GM21619 (cell line): ENCODE measurements around the gene CMSS1.

Source experiments
- ATAC-seq: cut with Tn5 transposase; IDR thresholded peaks from one replicate; pipeline ENCODE4 v1.9.1; 2021; ENCODE audit not compliant: unreplicated experiment

Gene CMSS1

DNA sequence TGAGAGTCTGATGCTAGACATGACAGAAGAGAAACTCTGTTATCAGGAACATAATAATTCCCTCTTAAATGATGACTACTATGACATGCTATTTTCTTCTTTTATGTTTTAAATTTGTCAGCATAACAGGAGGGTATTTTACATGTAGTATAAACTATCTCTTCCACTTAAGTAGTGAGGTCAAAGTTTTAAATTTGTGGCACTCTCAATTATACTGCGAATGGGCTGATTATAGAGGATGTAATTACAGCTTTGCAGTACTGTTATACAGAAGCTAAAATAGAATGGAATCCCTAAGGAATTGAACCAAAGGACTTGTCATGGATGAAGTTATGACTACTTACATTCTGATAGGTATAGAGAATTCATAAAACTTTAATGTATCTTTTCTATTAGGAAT, 34.3 kb downstream of the CMSS1 start:
- ATAC-seq = no peak

DNA sequence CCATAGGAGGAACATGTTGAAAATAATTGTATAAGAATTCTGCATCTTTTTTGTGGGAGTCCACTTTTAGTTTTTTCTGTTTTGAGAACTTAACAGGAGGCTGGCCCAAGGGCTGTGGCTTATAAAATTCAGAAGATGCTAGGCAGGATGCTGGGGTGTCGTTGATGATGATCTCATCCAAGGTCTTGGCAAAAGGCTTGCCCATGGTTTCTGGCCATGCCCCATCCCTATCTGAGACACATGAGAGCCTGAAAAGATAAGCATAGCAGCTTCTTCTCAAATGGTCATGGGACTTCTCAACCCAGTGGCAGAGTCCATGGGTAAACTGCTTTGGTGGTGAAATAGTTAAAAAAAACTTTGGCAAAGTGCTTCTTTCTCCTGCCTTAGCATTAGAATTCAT, 35.2 kb downstream of the CMSS1 start:
- ATAC-seq = no peak

DNA sequence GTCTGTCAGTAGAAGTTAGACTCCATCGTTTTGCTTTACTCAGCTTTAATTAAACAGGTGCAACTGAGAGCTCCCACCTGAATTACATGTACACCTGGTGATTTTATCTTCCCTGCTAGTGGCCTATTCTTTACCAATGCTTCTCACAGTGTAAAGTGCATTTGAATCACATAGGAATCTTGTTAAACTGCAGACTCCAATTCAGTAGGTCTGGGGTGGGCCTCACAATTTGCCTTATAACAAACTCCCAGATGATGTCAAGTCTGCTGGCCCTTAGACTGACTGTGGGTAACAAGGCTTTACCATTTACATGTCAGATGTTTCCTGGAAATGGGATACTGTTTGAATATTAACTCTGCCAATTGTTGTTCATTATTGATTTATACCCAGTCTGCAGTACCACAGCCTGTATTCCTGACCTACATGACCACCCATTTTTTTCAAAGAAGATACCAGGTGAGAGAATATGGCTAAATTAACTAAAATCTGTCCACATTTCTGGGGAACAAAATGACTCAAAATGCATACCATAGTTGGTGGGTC, 37.2 kb downstream of the CMSS1 start:
- ATAC-seq = no peak

DNA sequence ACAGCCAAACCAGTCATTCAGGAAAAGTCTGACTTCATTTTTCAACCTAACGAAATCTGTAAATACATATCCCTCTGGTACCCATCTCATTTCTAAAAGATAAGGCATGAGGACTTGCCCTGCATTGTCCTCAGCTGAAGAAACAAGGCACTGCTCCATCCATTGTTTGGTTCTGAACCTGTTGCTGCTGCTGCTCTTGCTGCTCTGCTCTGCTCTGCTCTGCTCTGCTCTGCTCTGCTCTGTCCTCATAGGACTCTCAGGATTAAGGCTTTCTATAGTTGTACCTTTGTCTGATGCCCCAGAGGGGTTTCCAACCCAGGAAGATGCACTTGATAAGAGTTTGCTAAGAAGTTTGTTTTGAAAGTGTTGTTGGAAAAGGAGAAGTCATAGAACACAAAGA, 38.2 kb downstream of the CMSS1 start:
- ATAC-seq = no peak

DNA sequence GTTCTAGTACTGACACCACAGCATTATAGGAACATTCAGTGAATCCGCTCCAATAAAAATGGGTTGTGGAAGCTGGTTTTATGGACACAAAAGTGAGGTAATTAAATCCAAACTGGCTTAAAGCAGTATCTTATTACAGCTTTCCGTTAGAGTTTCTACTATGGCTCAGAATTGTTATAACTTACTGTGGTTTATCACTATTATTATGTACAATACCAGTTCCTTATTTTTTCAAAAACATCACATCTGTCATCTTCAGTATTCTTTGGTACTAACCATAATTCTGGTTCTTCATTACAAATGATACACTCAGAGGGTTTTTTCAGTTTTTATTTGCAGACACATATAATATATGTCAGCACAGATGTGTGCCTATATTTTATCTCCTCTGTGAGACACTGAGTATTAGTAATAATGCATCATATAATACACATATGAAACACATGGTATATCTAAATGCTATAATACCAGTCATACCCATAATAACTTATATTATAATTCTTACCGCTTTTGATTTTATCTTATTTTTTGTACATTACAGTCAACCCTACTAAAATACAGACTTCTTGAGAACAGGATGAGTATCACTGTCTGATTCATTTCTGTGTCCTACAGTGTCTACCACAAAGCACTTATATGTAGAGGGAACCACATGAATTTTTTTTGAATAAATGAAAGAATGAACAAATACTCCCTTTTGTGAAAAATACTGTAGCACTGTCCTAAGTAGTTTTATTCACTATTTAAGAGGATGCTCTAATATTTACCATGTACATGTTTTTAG, 39.0 kb downstream of the CMSS1 start:
- no peak for ATAC-seq

DNA sequence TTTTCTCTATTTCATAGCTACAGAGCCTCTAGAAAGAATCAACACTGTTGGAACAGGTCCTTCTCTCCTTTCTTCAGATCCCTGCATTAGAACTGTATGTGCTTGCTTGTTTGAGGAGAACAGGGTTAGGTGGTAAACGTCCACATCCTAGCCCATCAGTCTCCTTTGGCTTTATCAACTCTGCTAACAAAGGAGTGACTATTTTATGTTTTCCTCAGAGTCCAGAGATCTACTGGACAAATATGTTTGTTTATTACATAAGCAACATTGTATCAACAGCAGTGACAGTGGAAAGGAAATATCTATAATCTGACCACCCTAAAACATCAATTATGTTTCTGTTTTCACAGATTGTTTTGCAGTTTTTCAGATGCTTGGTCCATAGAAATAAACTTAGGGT, 39.6 kb downstream of the CMSS1 start:
- ATAC-seq = no peak

DNA sequence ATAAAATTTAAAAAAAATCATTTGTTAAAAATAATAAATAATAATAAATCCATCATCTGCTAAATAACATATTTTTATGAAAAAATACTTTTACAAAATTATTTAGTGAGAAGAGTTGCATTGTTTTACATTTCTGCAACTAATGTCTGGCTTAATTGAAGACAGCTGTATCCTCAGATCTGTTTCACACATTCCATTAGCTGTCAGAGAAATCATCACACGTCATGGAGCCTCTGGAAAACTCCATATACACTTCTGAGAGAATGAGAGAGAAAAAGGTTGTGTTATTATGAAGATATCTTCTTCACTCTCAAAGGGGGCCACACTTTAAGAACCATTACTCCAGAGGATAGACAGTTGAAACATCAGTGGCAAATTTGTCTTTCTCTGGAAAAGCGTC, 40.8 kb downstream of the CMSS1 start:
- no peak for ATAC-seq

DNA sequence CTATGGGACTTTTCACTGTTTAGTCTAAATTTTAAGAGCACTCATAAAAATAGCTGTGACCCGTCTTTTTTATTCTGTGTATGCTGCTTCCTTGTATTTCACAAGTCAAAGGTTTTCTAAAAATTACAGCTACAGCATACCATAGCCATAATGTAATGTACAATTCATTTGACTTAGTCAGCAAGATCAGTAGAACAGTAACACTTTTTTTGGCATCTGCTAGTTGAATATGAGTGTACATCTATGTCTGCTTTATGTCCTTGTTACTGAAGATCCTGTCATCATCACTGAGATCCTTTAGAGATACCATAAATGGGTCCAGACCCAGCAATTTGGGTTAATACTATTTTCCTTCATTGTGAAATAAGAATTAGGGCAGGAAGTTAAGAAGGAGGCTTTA, 42.2 kb downstream of the CMSS1 start:
- no peak for ATAC-seq

DNA sequence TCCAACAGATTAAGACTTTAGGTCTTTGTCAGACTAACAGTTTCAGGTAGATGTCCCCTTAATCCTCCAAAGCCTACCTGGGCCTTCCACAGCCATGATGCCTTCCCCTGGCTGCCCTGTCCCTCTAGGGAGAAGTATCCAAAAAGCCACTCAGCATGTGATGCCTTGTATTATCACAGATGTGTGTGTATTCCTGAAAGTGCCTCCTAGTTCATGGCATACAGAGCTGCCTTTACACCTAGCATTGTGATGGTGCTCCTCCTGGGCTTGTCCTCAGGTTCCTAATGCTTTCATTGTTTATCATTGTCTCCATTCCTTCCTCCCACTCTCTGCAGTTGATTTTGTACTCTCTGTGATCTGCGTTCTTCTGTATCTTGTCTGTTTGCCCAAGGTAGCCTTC, 43.6 kb downstream of the CMSS1 start:
- no peak for ATAC-seq

DNA sequence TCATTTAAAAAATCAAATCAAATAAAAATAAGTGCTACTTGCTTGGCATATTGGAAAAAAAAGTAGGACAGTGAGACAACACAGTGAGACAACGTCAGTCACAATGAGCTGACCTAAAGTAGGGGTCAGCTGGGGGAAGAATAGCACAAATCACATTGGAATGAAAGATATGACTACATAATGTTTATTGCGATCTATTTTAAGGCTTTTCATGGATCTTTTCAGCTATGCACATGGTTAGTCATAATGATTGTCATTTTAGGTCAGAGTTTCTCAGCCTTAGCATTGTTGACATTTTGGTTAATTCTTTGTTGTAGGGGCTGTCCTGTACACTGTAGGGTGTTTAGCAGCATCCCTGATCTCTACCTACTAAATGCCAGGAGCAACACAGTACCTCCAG, 44.5 kb downstream of the CMSS1 start:
- no peak for ATAC-seq

DNA sequence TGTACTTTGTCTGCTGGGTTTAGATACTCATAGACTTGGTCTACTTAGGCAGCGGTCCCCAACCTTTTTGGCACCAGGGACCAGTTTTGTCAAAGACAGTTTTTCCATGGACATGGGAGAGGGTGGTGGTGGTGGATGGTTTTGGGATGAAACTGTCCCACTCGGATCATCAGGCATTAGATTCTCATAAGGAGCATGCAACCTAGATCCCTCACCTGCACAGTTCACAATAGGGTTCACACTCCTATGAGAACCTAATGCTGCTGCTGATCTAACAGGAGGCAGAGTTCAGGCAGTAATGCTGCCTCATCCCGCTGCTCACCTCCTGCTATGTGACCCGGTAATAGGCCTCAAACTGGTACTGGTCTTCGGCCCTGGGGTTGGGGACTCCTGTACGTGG, 45.3 kb downstream of the CMSS1 start:
- no peak for ATAC-seq

DNA sequence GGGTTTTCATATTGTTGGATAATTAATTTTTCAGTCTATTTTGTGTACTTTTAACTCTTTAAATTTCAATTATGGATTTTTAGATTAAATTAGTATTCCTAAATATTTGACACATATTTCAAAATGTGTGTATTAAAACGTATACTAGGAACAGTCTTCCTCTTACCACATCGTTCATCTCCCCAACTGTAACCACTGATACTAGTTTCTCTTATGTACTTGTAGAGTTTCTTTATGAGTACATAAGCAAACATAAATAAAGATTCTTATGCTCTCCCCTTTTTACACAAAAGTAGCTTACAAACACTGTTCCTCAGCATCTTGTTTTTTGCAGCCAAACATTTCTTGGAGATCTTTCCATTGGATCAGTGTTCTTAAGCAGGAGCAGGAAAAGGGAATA, 45.9 kb downstream of the CMSS1 start:
- no peak for ATAC-seq

DNA sequence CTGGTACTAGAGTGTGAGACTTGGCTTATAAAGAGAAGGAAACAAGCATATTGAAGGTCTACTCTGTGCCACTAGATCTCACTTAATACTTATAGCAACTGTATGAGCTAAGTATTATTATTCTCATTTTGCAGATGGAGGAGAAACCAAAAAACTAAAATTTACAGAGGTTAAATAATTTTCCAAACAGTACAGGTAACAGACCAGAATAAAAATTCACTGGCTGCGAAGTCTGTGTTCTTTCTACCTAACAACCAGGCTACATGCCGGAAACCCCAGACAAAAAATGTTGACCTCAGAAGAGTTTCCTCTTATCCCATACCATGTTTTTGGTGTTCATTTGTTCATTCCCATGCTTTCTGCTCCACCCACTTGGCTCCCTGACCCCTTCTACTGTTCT, 46.6 kb downstream of the CMSS1 start:
- no peak for ATAC-seq

DNA sequence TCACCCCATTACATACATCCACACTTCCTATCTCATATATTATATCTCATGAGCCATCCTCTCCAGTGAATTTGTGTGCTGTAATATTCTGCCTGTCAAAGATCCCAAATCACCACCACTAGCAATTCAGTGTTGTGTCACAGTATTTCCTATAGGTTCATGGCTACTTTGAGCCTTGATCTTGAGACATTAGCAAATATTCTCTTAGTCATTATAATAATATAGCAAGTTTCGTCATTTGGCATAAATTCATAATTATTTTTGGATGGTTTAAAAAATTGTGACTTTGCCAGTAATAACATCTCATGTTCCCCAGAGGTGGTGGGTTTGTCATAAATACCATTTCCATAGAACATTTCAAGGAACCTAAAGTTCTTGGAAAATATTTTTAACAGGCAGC, 47.7 kb downstream of the CMSS1 start:
- ATAC-seq = no peak

DNA sequence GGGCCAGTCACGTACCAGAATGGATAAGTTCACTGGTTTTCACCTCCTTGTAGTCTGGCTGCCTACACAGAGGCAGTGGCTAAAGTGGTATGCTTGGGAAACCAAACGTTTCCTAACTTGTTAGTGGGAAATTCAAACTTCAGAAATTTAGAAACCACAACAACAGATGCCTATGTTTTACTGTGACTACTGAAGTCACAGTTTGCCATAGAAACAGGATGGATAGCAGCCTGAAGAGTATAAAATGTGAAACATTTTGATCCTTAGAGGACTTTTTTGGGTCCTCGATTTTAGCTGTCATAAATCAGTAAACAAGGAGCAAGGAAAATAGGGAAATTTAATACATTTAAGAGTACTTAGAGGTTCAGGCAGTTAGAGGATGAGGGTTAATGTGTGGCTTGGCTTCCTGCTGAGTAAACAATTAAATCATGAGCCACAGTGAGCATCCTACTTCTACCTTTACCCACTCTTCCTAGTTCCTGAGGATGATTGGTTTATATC, 48.6 kb downstream of the CMSS1 start:
- ATAC-seq = peak; percentile 35

DNA sequence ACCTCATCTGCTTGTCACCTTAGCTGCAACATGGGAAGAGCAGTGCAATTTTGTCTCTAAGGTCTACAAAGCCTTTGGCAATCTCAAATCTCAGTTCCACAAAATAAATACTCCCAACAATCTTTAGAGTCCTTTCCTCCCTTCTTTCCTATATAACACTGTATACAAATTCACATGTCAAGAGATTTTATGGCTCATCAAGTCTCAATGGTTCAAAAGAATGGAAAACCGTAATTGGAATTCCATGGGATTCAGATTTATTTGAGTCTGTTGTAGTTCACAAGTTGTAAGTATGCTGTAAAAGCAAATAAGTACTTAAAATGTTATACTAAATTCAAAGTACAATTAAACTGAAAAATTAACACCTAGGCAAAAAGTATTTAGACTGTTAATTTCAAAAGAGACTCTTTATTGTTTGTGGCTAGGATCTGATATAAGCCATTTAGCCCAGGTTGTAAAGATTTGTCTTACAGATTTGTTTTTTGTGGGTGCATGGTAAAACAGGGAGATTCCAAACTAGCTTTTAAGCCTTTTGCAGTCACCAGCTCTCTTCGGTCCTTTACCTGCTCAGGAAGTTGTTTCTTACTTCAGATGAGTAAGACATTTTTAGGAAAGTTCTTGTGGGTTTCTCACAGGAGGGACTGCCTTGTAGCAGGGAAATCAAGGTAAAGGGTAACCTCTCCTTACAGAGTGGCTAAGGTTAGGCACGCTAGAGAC, 50.1 kb downstream of the CMSS1 start:
- ATAC-seq = no peak

DNA sequence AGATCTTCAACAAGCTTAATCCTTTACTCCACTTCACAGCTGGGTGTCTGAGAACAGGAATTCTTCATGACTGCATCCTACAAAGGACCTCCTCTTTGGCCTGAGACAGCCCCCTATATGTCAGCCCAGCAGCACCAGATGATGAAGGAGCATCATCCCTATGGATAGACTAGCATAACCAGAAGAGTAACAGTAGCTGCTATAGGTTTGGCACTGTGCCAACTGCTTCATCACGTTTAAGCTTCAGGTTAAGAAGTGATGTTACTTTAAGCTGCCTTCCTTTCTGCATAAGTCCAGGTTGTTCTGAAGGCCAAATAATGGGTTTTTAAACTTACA, 50.6 kb downstream of the CMSS1 start:
- no peak for ATAC-seq

DNA sequence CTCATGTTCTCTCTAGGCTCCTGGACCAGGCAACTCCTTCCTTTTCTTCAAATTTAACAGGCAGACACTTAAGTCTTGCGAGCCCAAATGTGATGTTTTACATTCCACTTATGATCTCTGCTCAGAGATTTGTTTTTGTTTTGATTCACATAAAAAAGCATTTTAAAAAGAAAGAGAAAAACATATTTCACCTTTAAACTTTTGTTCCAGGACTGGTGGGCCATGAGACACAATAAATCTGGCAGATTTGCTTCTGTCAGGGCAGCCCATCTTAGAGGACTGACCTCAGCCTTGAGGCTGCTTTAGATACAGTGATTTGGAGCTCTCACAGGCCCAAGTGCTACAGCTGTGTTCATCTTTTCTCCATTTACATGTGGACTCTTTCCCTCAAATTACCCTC, 52.0 kb downstream of the CMSS1 start:
- no peak for ATAC-seq

DNA sequence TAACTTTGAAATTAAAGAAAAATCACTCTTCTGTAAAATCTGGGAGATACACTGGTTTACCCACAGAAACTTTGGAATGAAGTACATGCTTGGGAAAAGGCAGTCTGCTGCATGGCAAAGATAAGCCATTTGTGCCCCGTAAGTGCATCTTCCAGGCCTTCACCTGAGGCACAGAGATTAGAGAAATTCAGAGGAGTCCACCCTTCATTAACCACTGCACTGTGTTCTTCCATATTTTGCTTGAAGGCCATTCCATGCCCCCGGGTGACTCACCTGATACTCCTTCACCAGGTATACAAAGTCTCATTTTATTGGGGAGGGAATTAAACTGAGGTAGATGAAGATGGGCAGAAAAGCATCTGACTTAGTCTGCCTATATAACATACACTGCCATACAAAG, 53.0 kb downstream of the CMSS1 start:
- ATAC-seq = no peak

DNA sequence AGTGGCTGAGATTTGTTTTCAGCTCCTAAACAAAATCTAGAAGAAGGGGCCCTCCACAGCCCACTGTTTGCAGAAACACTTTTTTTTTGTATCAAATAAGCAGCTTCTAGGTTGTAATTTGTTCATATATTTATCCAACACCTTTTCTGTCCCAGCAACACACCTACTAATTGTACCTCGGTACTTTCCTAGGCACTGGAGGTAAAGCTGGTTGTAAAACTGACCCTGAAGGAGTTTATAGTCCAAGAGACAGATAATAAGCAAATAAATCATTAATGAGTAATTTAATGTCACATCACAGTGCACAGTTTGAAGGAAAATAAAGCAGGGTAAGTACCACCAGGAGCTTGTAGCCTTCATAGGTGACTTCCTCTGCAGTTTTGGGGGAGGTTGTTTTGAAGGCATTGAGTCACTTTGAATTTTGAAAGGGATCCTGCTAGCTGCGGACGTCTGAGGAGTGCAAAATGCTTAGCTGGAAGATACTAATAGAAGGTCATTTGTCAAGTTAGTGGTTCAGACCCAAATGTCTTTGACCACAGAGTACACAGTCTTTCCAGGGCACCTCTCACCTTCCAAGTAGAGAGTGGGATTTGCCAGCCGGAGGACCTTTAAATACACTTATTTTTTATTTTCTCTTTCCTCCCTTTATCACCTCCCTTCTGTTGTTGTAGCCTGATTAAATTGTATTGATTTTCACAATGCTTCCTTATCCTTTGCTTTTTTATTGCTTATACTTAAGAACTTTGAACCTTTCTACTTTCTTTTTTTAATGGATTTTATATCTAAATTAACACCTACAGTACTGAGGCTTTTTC, 53.8 kb downstream of the CMSS1 start:
- ATAC-seq = no peak

DNA sequence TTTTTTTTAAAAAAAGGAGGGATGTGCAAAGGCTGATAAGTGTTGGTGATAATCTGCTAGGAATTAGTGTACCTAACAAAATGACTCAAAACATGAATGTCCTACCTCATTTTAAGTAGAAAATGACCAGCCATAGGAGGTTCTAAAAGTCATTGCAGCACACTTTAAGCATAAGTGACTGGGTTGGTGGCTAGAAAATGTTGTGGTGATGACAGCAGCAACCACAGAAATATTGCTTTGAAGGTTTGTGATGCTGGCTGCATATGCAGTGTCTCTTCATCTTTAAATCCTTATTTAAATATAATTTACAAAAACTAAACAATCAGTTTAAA, 55.2 kb downstream of the CMSS1 start:
- ATAC-seq = peak; percentile 44
